ENCODE data around the gene CCR4. TPM values are rescaled to one million over a fixed set of nuclear protein-coding genes. Genes with fewer than 3 reads are reported as not detected.

Gene CCR4
- polyA plus RNA-seq, 2 of the 4 experiments (the other 2 are of a cell fraction): not detected

DNA sequence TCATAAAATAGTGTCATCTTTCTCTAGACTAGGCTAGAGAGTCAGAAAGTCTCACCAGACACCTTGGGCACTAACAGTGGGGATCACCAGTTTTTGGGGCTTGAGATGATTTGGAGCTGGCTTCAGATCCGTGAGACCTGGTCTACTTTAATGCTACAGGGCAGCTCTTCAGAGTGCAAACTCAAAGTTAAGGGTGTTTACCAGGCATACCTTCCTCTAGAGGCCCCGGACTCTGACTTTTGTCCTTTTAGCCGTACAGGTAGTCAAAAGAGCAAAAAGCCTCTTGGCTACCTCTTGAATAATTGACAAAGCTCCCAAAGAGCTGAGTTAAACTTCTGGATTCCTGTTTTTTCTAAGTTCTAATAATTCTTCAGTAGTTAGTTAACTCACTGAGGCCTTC, 41.4 kb upstream of the CCR4 start:
- Histone ChIP-seq H3K4me2 (no peak overlapping the region), H3K4me3 (no peak overlapping the region), H3K4me1 (no peaks in the 10 kb centered on the region), H3K9me3 (no peaks in the 10 kb centered on the region), H3K27ac (no peak overlapping the region)
- FAIRE-seq (no peak), DNase-seq (ENCODE audit: low read depth in 1 of 2, low spot score in 1 of 2) (no peak), ATAC-seq (no peak)
- POLR2A ChIA-PET: no interaction called here
- TF ChIP-seq EHMT2 (IDR thresholded peaks at IDR 0.05; ENCODE audit: low read depth) (no peak), NPAS2 (CRISPR knock-in tag; IDR thresholded peaks at IDR 0.05; ENCODE audit: borderline replicate concordance) (no peak)
- 65% methylated on average over 3 of the region's 3 CpGs for WGBS (ENCODE audit: missing lambda C conversion rate)
- CTCF ChIA-PET: interaction anchor here (0.8 to 1.3 kb wide), 2 partner anchors 12 to 128 kb away, joined by 4 to 7 read pairs; no protein-coding TSS in a partner anchor

DNA sequence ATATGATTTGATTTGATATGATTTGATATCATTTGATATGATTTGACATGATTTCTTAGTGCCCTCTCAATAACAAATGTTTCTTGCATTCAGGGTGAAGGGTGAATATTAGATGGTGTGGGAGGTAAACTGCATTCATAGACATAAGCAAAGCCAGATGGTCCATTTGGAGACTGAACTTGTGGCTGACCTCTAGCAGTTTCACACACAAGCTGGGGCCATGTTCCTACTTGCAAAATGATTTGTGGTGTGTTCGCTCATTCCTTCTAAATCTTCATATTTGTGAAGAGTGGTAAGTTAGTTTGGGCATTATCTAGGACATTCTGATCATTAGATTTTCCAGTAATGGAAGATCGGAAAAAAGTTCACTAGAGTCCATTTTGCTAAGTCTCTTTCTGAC, 40.5 kb upstream of the CCR4 start:
- POLR2A ChIA-PET: no interaction called here
- Histone ChIP-seq H3K4me3 (no peak overlapping the region), H3K27ac (no peak overlapping the region), H3K4me1 (no peaks in the 10 kb centered on the region), H3K9me3 (no peaks in the 10 kb centered on the region), H3K4me2 (no peak overlapping the region)
- DNase-seq (ENCODE audit: low read depth in 1 of 2, low spot score in 1 of 2): no peak
- no peak for ATAC-seq
- TF ChIP-seq HOXA7 (CRISPR knock-in tag; IDR thresholded peaks at IDR 0.05) (no peak), ZNF302 (CRISPR knock-in tag; IDR thresholded peaks at IDR 0.05) (no peak), HDAC2 (IDR thresholded peaks at IDR 0.05) (no peak), CHD2 (IDR thresholded peaks at IDR 0.05; ENCODE audit: low read length, partially characterized antibody) (no peak), SREBF2 (IDR thresholded peaks at IDR 0.05) (no peak), HOXB5 (CRISPR knock-in tag; IDR thresholded peaks at IDR 0.05) (no peak), ZFP36 (IDR thresholded peaks at IDR 0.05; ENCODE audit: borderline replicate concordance, partially characterized antibody) (no peak), EHF (CRISPR knock-in tag; IDR thresholded peaks at IDR 0.05) (no peak), CBX8 (IDR thresholded peaks at IDR 0.05) (no peak), NR3C1 (IDR thresholded peaks at IDR 0.05) (no peak), NFE2L2 (conservative IDR thresholded peaks at IDR 0.05; ENCODE audit: low read length) (no peak), KDM1A (IDR thresholded peaks at IDR 0.05; ENCODE audit: low read depth) (no peak), KDM5A (IDR thresholded peaks at IDR 0.05) (no peak), RNF2 (IDR thresholded peaks at IDR 0.05; ENCODE audit: borderline replicate concordance, low read depth) (no peak)
- TF ChIP-seq, protein P1, sequence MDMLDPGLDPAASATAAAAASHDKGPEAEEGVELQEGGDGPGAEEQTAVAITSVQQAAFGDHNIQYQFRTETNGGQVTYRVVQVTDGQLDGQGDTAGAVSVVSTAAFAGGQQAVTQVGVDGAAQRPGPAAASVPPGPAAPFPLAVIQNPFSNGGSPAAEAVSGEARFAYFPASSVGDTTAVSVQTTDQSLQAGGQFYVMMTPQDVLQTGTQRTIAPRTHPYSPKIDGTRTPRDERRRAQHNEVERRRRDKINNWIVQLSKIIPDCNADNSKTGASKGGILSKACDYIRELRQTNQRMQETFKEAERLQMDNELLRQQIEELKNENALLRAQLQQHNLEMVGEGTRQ (IDR thresholded peaks at IDR 0.05): no peak
- TF ChIP-seq, protein P2, sequence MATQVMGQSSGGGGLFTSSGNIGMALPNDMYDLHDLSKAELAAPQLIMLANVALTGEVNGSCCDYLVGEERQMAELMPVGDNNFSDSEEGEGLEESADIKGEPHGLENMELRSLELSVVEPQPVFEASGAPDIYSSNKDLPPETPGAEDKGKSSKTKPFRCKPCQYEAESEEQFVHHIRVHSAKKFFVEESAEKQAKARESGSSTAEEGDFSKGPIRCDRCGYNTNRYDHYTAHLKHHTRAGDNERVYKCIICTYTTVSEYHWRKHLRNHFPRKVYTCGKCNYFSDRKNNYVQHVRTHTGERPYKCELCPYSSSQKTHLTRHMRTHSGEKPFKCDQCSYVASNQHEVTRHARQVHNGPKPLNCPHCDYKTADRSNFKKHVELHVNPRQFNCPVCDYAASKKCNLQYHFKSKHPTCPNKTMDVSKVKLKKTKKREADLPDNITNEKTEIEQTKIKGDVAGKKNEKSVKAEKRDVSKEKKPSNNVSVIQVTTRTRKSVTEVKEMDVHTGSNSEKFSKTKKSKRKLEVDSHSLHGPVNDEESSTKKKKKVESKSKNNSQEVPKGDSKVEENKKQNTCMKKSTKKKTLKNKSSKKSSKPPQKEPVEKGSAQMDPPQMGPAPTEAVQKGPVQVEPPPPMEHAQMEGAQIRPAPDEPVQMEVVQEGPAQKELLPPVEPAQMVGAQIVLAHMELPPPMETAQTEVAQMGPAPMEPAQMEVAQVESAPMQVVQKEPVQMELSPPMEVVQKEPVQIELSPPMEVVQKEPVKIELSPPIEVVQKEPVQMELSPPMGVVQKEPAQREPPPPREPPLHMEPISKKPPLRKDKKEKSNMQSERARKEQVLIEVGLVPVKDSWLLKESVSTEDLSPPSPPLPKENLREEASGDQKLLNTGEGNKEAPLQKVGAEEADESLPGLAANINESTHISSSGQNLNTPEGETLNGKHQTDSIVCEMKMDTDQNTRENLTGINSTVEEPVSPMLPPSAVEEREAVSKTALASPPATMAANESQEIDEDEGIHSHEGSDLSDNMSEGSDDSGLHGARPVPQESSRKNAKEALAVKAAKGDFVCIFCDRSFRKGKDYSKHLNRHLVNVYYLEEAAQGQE (IDR thresholded peaks at IDR 0.05): no peak
- TF ChIP-seq, protein P3, sequence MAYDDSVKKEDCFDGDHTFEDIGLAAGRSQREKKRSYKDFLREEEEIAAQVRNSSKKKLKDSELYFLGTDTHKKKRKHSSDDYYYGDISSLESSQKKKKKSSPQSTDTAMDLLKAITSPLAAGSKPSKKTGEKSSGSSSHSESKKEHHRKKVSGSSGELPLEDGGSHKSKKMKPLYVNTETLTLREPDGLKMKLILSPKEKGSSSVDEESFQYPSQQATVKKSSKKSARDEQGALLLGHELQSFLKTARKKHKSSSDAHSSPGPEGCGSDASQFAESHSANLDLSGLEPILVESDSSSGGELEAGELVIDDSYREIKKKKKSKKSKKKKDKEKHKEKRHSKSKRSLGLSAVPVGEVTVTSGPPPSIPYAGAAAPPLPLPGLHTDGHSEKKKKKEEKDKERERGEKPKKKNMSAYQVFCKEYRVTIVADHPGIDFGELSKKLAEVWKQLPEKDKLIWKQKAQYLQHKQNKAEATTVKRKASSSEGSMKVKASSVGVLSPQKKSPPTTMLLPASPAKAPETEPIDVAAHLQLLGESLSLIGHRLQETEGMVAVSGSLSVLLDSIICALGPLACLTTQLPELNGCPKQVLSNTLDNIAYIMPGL (CRISPR knock-in tag; IDR thresholded peaks at IDR 0.05; ENCODE audit: borderline replicate concordance): no peak
- TF ChIP-seq, protein P4, sequence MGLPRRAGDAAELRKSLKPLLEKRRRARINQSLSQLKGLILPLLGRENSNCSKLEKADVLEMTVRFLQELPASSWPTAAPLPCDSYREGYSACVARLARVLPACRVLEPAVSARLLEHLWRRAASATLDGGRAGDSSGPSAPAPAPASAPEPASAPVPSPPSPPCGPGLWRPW (IDR thresholded peaks at IDR 0.05): no peak
- CTCF ChIA-PET: interaction anchor here (0.6 to 1.3 kb wide), 4 partner anchors 13 to 442 kb away, joined by 3 to 7 read pairs (median 4); no protein-coding TSS in a partner anchor
- WGBS (ENCODE audit: missing lambda C conversion rate): 90% methylated on average over 2 of the region's 2 CpGs
- FAIRE-seq: no peak
